LNCAP (cell line): Measurements from ENCODE around the gene SLC26A1.

Experiments used
- CTCF ChIP-seq: fragments of 450-650 bp; IDR thresholded peaks from 2 replicates; pipeline ENCODE4 v1.5.1; 2017; ENCODE audit warnings: mild to moderate bottlenecking

The SLC26A1 gene

GRCh38 chr4:990746-991367 lies 2.3 kb downstream of the SLC26A1 start:
- no peak for TF ChIP-seq CTCF

GRCh38 chr4:989722-990471 lies 3.3 kb downstream of the SLC26A1 start:
- TF ChIP-seq CTCF, result no peak

- TF ChIP-seq CTCF, result no peak
Measured at GRCh38 chr4:988726-989721, 4.2 kb downstream of the SLC26A1 start.

GRCh38 chr4:987624-988513 lies 5.3 kb downstream of the SLC26A1 start:
- no peak for TF ChIP-seq CTCF

- TF ChIP-seq CTCF, result peak; percentile 50
Measured at GRCh38 chr4:986879-987623, 6.2 kb downstream of the SLC26A1 start, which contains the start of gene IDUA. Gene IDUA (plus strand): TSS chr4:987044. CDS start chr4:987085, 41 bp downstream.

GRCh38 chr4:986428-986878 lies 6.8 kb downstream of the SLC26A1 start:
- TF ChIP-seq CTCF, result no peak
